ENCODE data around the gene PRR12. TPM values are rescaled to one million over a fixed set of nuclear protein-coding genes. Genes with fewer than 3 reads are reported as not detected.

Gene PRR12
- total and polyA plus RNA-seq, 11 donors = 8.0 to 20.0 (median 14.2) TPM

GRCh38 chr19:49652551-49653465 is 61.8 kb downstream of the PRR12 start:
- no peak overlapping the region for H3K27ac ChIP-seq
- intact Hi-C loops (cut with DNase I) = no loop called here
- H3K36me3 ChIP-seq = peaks cover 0 to 94% (median 88%) of the 10 kb centered on the region in 9 donors
- ATAC-seq = no peak
- H3K9me3 ChIP-seq = no peaks in the 10 kb centered on the region
- no peak for TF ChIP-seq CTCF (IDR thresholded peaks at IDR 0.05)
- TF ChIP-seq POLR2A (IDR thresholded peaks at IDR 0.05) = no peak
- WGBS, 4 donors = 94 to 95% (median 95%) methylated on average over 43 to 58 of the region's 58 CpGs
- DNase-seq = no peak
- no peak overlapping the region for H3K4me3 ChIP-seq
- H3K27me3 ChIP-seq = no peaks in the 10 kb centered on the region
- H3K4me1 ChIP-seq = no peaks in the 10 kb centered on the region

- H3K27me3 ChIP-seq = no peaks in the 10 kb centered on the region
- no peak overlapping the region for H3K27ac ChIP-seq
- no peaks in the 10 kb centered on the region for H3K4me1 ChIP-seq
- ATAC-seq (no peak), DNase-seq (no peak)
- H3K9me3 ChIP-seq = no peaks in the 10 kb centered on the region
- intact Hi-C loops (cut with DNase I) = no loop called here
- TF ChIP-seq CTCF (IDR thresholded peaks at IDR 0.05) (no peak), POLR2A (IDR thresholded peaks at IDR 0.05) (no peak)
- no peak overlapping the region for H3K4me3 ChIP-seq
- WGBS, 4 donors = 82 to 86% (median 85%) methylated on average over 10 to 13 of the region's 13 CpGs
- peaks cover 3 to 94% (median 87%) of the 10 kb centered on the region in 9 donors for H3K36me3 ChIP-seq
Observed at GRCh38 chr19:49653466-49653806, 62.5 kb downstream of the PRR12 start.

GRCh38 chr19:49654581-49654980 is 63.6 kb downstream of the PRR12 start:
- intact Hi-C loops (cut with DNase I) = no loop called here
- ATAC-seq = no peak
- WGBS, 4 donors = 76 to 83% (median 76%) methylated on average over 10 of the region's 10 CpGs
- Histone ChIP-seq H3K4me1 (no peaks in the 10 kb centered on the region), H3K9me3 (no peaks in the 10 kb centered on the region), H3K4me3 (no peak overlapping the region), H3K36me3 (peaks cover 6 to 98% (median 88%) of the 10 kb centered on the region in 9 donors), H3K27ac (no peak overlapping the region), H3K27me3 (no peaks in the 10 kb centered on the region)
- no peak for DNase-seq
- TF ChIP-seq POLR2A (IDR thresholded peaks at IDR 0.05) (no peak), CTCF (IDR thresholded peaks at IDR 0.05) (no peak)

GRCh38 chr19:49655570-49656455 is 64.8 kb downstream of the PRR12 start:
- no peak for DNase-seq
- H3K27ac ChIP-seq = no peak overlapping the region
- WGBS, 4 donors = 89 to 94% (median 90%) methylated on average over 17 to 23 of the region's 23 CpGs
- ATAC-seq = no peak
- no peak overlapping the region for H3K4me3 ChIP-seq
- no peak for TF ChIP-seq CTCF (IDR thresholded peaks at IDR 0.05)
- TF ChIP-seq POLR2A (IDR thresholded peaks at IDR 0.05) = no peak
- no peaks in the 10 kb centered on the region for H3K4me1 ChIP-seq
- intact Hi-C loops (cut with DNase I) = no loop called here
- no peaks in the 10 kb centered on the region for H3K27me3 ChIP-seq
- H3K9me3 ChIP-seq = no peaks in the 10 kb centered on the region
- peaks cover 6 to 97% (median 90%) of the 10 kb centered on the region in 9 donors for H3K36me3 ChIP-seq
